ENCODE data around the gene GALNT15. TPM values are rescaled to one million over a fixed set of nuclear protein-coding genes. Genes with fewer than 3 reads are reported as not detected.

GALNT15 gene
- total RNA-seq, 1 donor from 2014 or later, result 0.95 TPM

DNA sequence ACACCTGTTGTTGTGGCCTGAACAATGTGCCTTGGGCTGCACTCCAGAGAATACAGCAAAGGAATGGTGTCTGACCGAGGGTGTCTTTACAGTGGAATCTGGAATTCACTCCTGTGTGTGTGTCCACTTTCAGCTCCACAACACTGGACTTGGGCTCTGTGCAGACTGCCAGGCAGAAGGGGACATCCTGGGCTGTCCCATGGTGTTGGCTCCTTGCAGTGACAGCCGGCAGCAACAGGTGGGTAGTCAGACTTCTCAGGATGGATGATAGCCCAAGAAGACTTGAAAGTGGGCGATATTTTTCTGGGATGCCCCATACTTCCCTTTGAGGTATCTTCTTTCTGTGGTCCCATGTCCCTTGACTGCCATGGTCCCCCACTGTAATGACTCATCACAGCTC lies 45.3 kb downstream of the GALNT15 start:
- no peak overlapping the region for H3K9ac ChIP-seq (ENCODE audit: low read length)
- no peaks in the 10 kb centered on the region for H3K27me3 ChIP-seq (ENCODE audit: insufficient read depth, low read length)
- no peak overlapping the region for H3K27ac ChIP-seq (ENCODE audit: low read depth, low read length)
- Mint-ChIP-seq H3K9me3 (ENCODE audit: unreplicated experiment) (peaks cover 7% of the 10 kb centered on the region), H3K4me1 (ENCODE audit: low read depth, unreplicated experiment) (no peaks in the 10 kb centered on the region), H3K4me3 (ENCODE audit: unreplicated experiment) (no peak overlapping the region), H3K27me3 (ENCODE audit: low read depth, unreplicated experiment) (peaks cover 1% of the 10 kb centered on the region), H3K27ac (ENCODE audit: unreplicated experiment) (no peak overlapping the region), H3K36me3 (ENCODE audit: low read depth, unreplicated experiment) (no peaks in the 10 kb centered on the region)
- no peaks in the 10 kb centered on the region for H4K20me1 ChIP-seq (ENCODE audit: insufficient read depth, low read length)
- no peaks in the 10 kb centered on the region for H3K9me3 ChIP-seq (ENCODE audit: insufficient read depth, low read depth, low read length)
- no peaks in the 10 kb centered on the region for H3K79me2 ChIP-seq (ENCODE audit: insufficient read depth, low read length)
- no peak for FAIRE-seq
- TF ChIP-seq, protein P1, sequence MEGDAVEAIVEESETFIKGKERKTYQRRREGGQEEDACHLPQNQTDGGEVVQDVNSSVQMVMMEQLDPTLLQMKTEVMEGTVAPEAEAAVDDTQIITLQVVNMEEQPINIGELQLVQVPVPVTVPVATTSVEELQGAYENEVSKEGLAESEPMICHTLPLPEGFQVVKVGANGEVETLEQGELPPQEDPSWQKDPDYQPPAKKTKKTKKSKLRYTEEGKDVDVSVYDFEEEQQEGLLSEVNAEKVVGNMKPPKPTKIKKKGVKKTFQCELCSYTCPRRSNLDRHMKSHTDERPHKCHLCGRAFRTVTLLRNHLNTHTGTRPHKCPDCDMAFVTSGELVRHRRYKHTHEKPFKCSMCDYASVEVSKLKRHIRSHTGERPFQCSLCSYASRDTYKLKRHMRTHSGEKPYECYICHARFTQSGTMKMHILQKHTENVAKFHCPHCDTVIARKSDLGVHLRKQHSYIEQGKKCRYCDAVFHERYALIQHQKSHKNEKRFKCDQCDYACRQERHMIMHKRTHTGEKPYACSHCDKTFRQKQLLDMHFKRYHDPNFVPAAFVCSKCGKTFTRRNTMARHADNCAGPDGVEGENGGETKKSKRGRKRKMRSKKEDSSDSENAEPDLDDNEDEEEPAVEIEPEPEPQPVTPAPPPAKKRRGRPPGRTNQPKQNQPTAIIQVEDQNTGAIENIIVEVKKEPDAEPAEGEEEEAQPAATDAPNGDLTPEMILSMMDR (IDR thresholded peaks at IDR 0.05; ENCODE audit: insufficient read depth, low read depth, low read length), result no peak
- no peak for TF ChIP-seq EZH2 (IDR thresholded peaks at IDR 0.05; ENCODE audit: insufficient read depth, low read length)
- no peak overlapping the region for H3K4me2 ChIP-seq (ENCODE audit: low read length)
- H3K36me3 ChIP-seq (ENCODE audit: insufficient read depth, low read length), result no peaks in the 10 kb centered on the region
- no peak overlapping the region for H2AFZ ChIP-seq (ENCODE audit: low read depth, low read length)
- H3K4me1 ChIP-seq (ENCODE audit: insufficient read depth, low read length), result no peaks in the 10 kb centered on the region
- DNase-seq (ENCODE audit: low read depth), result no peak
- no peak overlapping the region for H3K4me3 ChIP-seq (ENCODE audit: insufficient read depth, low read depth, low read length)

DNA sequence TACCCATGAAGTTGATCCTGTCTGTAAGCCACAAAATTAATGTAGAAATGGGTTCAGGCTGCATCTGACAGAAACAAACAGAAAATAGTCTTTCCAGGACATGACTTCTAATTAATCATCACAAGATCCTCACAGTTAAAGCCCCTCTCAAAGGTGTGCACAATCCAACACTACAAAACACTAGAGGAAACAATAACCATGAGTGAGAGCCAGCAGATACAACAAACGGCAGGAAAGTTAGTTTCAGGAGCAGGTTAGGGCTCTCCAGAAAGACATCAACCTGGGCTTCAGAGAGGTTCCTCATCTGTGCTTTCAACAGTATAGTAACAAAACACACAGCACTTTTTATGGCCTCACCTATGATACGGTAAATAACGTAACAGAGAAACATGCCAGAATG lies 47.5 kb downstream of the GALNT15 start:
- no peaks in the 10 kb centered on the region for H3K36me3 ChIP-seq (ENCODE audit: insufficient read depth, low read length)
- H3K27ac Mint-ChIP-seq (ENCODE audit: unreplicated experiment), result no peak overlapping the region

DNA sequence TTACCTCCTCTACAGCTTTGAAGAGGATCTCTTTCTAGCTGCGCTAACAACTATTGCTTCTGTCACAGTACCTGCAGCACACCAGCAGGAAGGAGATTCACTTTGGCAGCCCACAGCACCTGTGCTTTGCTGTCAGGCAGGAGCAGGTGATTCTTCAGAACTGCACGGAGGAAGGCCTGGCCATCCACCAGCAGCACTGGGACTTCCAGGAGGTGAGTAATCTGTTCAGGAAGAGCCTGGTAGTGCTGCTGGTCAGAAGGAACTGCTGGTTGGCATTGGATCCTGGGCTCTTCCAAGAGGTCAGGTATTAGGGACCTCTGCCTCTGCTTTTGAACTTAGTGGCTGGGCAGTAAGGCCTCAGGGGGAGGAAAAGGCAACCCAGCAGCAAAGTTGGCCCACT lies 48.1 kb downstream of the GALNT15 start:
- Mint-ChIP-seq H3K27me3 (ENCODE audit: low read depth, unreplicated experiment) (no peaks in the 10 kb centered on the region), H3K27ac (ENCODE audit: unreplicated experiment) (no peak overlapping the region), H3K4me3 (ENCODE audit: unreplicated experiment) (no peak overlapping the region), H3K9me3 (ENCODE audit: unreplicated experiment) (peaks cover 7% of the 10 kb centered on the region), H3K36me3 (ENCODE audit: low read depth, unreplicated experiment) (no peaks in the 10 kb centered on the region), H3K4me1 (ENCODE audit: low read depth, unreplicated experiment) (peaks cover 2% of the 10 kb centered on the region)
- Histone ChIP-seq H3K4me1 (ENCODE audit: insufficient read depth, low read length) (no peaks in the 10 kb centered on the region), H4K20me1 (ENCODE audit: insufficient read depth, low read length) (no peaks in the 10 kb centered on the region), H3K79me2 (ENCODE audit: insufficient read depth, low read length) (no peaks in the 10 kb centered on the region), H2AFZ (ENCODE audit: low read depth, low read length) (no peak overlapping the region), H3K4me3 (ENCODE audit: insufficient read depth, low read depth, low read length) (no peak overlapping the region), H3K27me3 (ENCODE audit: insufficient read depth, low read length) (no peaks in the 10 kb centered on the region), H3K9ac (ENCODE audit: low read length) (no peak overlapping the region), H3K27ac (ENCODE audit: low read depth, low read length) (no peak overlapping the region), H3K9me3 (ENCODE audit: insufficient read depth, low read depth, low read length) (no peaks in the 10 kb centered on the region), H3K4me2 (ENCODE audit: low read length) (no peak overlapping the region), H3K36me3 (ENCODE audit: insufficient read depth, low read length) (no peaks in the 10 kb centered on the region)
- FAIRE-seq, result no peak
- TF ChIP-seq EZH2 (IDR thresholded peaks at IDR 0.05; ENCODE audit: insufficient read depth, low read length), result no peak
- TF ChIP-seq, protein P1 (IDR thresholded peaks at IDR 0.05; ENCODE audit: insufficient read depth, low read depth, low read length), result no peak
- DNase-seq (ENCODE audit: low read depth), result no peak

More for the DNA sequence above, 47.5 kb downstream of the GALNT15 start:
- H3K9me3 Mint-ChIP-seq (ENCODE audit: unreplicated experiment), result peaks cover 7% of the 10 kb centered on the region
- FAIRE-seq (no peak), DNase-seq (ENCODE audit: low read depth) (no peak)
- Histone ChIP-seq H3K27ac (ENCODE audit: low read depth, low read length) (no peak overlapping the region), H3K4me1 (ENCODE audit: insufficient read depth, low read length) (no peaks in the 10 kb centered on the region), H3K9ac (ENCODE audit: low read length) (no peak overlapping the region), H3K4me3 (ENCODE audit: insufficient read depth, low read depth, low read length) (no peak overlapping the region), H3K79me2 (ENCODE audit: insufficient read depth, low read length) (no peaks in the 10 kb centered on the region), H3K4me2 (ENCODE audit: low read length) (no peak overlapping the region), H4K20me1 (ENCODE audit: insufficient read depth, low read length) (no peaks in the 10 kb centered on the region), H3K9me3 (ENCODE audit: insufficient read depth, low read depth, low read length) (no peaks in the 10 kb centered on the region), H2AFZ (ENCODE audit: low read depth, low read length) (no peak overlapping the region), H3K27me3 (ENCODE audit: insufficient read depth, low read length) (no peaks in the 10 kb centered on the region)
- H3K4me3 Mint-ChIP-seq (ENCODE audit: unreplicated experiment), result no peak overlapping the region
- H3K36me3 Mint-ChIP-seq (ENCODE audit: low read depth, unreplicated experiment), result no peaks in the 10 kb centered on the region
- H3K4me1 Mint-ChIP-seq (ENCODE audit: low read depth, unreplicated experiment), result no peaks in the 10 kb centered on the region
- TF ChIP-seq EZH2 (IDR thresholded peaks at IDR 0.05; ENCODE audit: insufficient read depth, low read length), result no peak
- TF ChIP-seq, protein P1 (IDR thresholded peaks at IDR 0.05; ENCODE audit: insufficient read depth, low read depth, low read length), result no peak
- H3K27me3 Mint-ChIP-seq (ENCODE audit: low read depth, unreplicated experiment), result no peaks in the 10 kb centered on the region

Measured in astrocyte (in vitro differentiated cells and primary cell).